CD4-positive, alpha-beta T cell treated with Interleukin-1 beta for 1 hour (primary cell): ENCODE results near the gene VENTX.

Experiments used
- DNase-seq, 2 donors: peaks; one replicate each; pipeline ENCODE4 v3.0.0-alpha.2; 2020 to 2022

The VENTX gene

GRCh38 chr10:133202778-133203651 lies 34.6 kb upstream of the VENTX start:
- no peak for DNase-seq

- no peak for DNase-seq
Measured at GRCh38 chr10:133203652-133204195, 33.9 kb upstream of the VENTX start.

GRCh38 chr10:133204226-133205015 lies 33.2 kb upstream of the VENTX start:
- DNase-seq, result no peak

GRCh38 chr10:133205146-133205545 lies 32.5 kb upstream of the VENTX start:
- DNase-seq, result no peak

GRCh38 chr10:133206356-133207040 lies 31.2 kb upstream of the VENTX start:
- no peak for DNase-seq

GRCh38 chr10:133207041-133207600 lies 30.5 kb upstream of the VENTX start:
- DNase-seq, result no peak

GRCh38 chr10:133207627-133208026 lies 30.0 kb upstream of the VENTX start:
- DNase-seq, result no peak

GRCh38 chr10:133208466-133208865 lies 29.2 kb upstream of the VENTX start:
- DNase-seq, result no peak

- DNase-seq, result no peak
Measured at GRCh38 chr10:133209117-133209516, 28.5 kb upstream of the VENTX start.

- DNase-seq, result no peak
Measured at GRCh38 chr10:133209641-133210040, 28.0 kb upstream of the VENTX start.

GRCh38 chr10:133210398-133211140 lies 27.1 kb upstream of the VENTX start:
- DNase-seq, result no peak

- DNase-seq, result no peak
Measured at GRCh38 chr10:133211141-133211830, 26.4 kb upstream of the VENTX start.

GRCh38 chr10:133211959-133212852 lies 25.4 kb upstream of the VENTX start:
- no peak for DNase-seq

GRCh38 chr10:133212853-133213494 lies 24.7 kb upstream of the VENTX start:
- DNase-seq, result no peak

- DNase-seq, result no peak
Measured at GRCh38 chr10:133213641-133214467, 23.8 kb upstream of the VENTX start.

GRCh38 chr10:133214468-133215410 lies 22.9 kb upstream of the VENTX start:
- no peak for DNase-seq

- DNase-seq, result no peak
Measured at GRCh38 chr10:133215586-133215985, 22.1 kb upstream of the VENTX start.

- no peak for DNase-seq
Measured at GRCh38 chr10:133216776-133217175, 20.9 kb upstream of the VENTX start.
